CD4-positive, alpha-beta T cell treated with Interleukin-2 at 100 ng/mL for 4 hours (primary cell): ENCODE results near the gene ASH1L.
A peak's percentile ranks its signal among the peaks of the same experiment; 100 is the strongest.
"Not testable (repeated sequence)": the region's sequence is repeated elsewhere in the genome, so short reads cannot be mapped to it uniquely, and the experiment has no call there.

Experiments used
- DNase-seq: peaks from one replicate; pipeline ENCODE4 v3.0.0-alpha.2; 2020; ENCODE audit warnings: low spot score

Gene ASH1L

GRCh38 chr1:155488419-155488818 is 74.2 kb downstream of the ASH1L start:
- not testable (repeated sequence) for DNase-seq

GRCh38 chr1:155487541-155487940 is 75.1 kb downstream of the ASH1L start:
- no peak for DNase-seq

- DNase-seq: not testable (repeated sequence)
These were observed 75.7 kb downstream of the ASH1L start for GRCh38 chr1:155486952-155487351.

GRCh38 chr1:155485945-155486344 is 76.7 kb downstream of the ASH1L start:
- no peak for DNase-seq

GRCh38 chr1:155485222-155485621 is 77.4 kb downstream of the ASH1L start:
- DNase-seq: no peak

GRCh38 chr1:155481741-155482241 is 80.8 kb downstream of the ASH1L start:
- no peak for DNase-seq

- DNase-seq: no peak
These were observed 83.4 kb downstream of the ASH1L start for GRCh38 chr1:155479205-155479604.

- no peak for DNase-seq
These were observed 84.2 kb downstream of the ASH1L start for GRCh38 chr1:155478270-155478852.

- DNase-seq: no peak
These were observed 88.5 kb downstream of the ASH1L start for GRCh38 chr1:155474146-155474545.

- no peak for DNase-seq
These were observed 89.3 kb downstream of the ASH1L start for GRCh38 chr1:155473151-155473821.

GRCh38 chr1:155472491-155473083 is 90.0 kb downstream of the ASH1L start:
- DNase-seq: no peak

- DNase-seq: no peak
These were observed 90.7 kb downstream of the ASH1L start for GRCh38 chr1:155471891-155472290.

- no peak for DNase-seq
These were observed 91.6 kb downstream of the ASH1L start for GRCh38 chr1:155471026-155471425.

GRCh38 chr1:155466996-155467395 is 95.6 kb downstream of the ASH1L start:
- no peak for DNase-seq

- DNase-seq: peak; percentile 20
These were observed 96.0 kb downstream of the ASH1L start for GRCh38 chr1:155466617-155466972.

- DNase-seq: no peak
These were observed 98.5 kb downstream of the ASH1L start for GRCh38 chr1:155463865-155464650.

GRCh38 chr1:155458111-155458510 is 104.5 kb downstream of the ASH1L start:
- DNase-seq: no peak

GRCh38 chr1:155457266-155457665 is 105.3 kb downstream of the ASH1L start:
- no peak for DNase-seq

- no peak for DNase-seq
These were observed 106.9 kb downstream of the ASH1L start for GRCh38 chr1:155455588-155456195.

GRCh38 chr1:155454096-155454495 is 108.5 kb downstream of the ASH1L start:
- no peak for DNase-seq

- DNase-seq: no peak
These were observed 109.5 kb downstream of the ASH1L start for GRCh38 chr1:155453141-155453540.

- no peak for DNase-seq
These were observed 111.4 kb downstream of the ASH1L start for GRCh38 chr1:155451199-155451598.
